RWPE1 (cell line): Measurements from ENCODE around the gene ZNF423.

ENCODE experiments used
- CTCF ChIA-PET: fragments of 350-600 bp; sonication (Branson Sonifier 250); formaldehyde crosslinking; extraction: SDS; loops from one replicate; lab custom pipeline; 2021; lab: Yijun Ruan, JAX
- POLR2A ChIA-PET: fragments of 400-600 bp; formaldehyde crosslinking; extraction: SDS; loops from one replicate; lab custom pipeline; 2020; ENCODE audit warnings: antibody characterized with exemption; ENCODE audit not compliant: low non-redundant PET; lab: Yijun Ruan, JAX
- DNase-seq: peaks from one replicate; pipeline ENCODE4 v3.0.0; 2012; ENCODE audit warnings: low spot score
- H3K27ac ChIP-seq: fragments of 450-650 bp; 2 replicates; pipeline ENCODE4 v1.5.1; 2017
- CTCF ChIP-seq: fragments of 450-650 bp; conservative IDR thresholded peaks from 2 replicates; pipeline ENCODE4 v1.5.1; 2017; ENCODE audit warnings: low read depth, mild to moderate bottlenecking

The ZNF423 gene

GRCh38 chr16:49899991-49900695 lies 44.2 kb upstream of the ZNF423 start:
- CTCF ChIA-PET: interaction anchor here (0.7 to 1.2 kb wide), 2 partner anchors 23 to 310 kb away, joined by 3 read pairs; no protein-coding TSS in a partner anchor
- H3K27ac ChIP-seq: no peak overlapping the region
- no peak for DNase-seq
- no peak for TF ChIP-seq CTCF
- POLR2A ChIA-PET: no interaction called here

- TF ChIP-seq CTCF: no peak
- POLR2A ChIA-PET: no interaction called here
- no peak overlapping the region for H3K27ac ChIP-seq
- CTCF ChIA-PET: no interaction called here
- no peak for DNase-seq
Measured at GRCh38 chr16:49896447-49896964, 40.6 kb upstream of the ZNF423 start.

- POLR2A ChIA-PET: no interaction called here
- no peak for DNase-seq
- CTCF ChIA-PET: interaction anchor here (0.6 to 0.7 kb wide), 2 partner anchors 24 to 82 kb away, joined by 3 read pairs; no protein-coding TSS in a partner anchor
- no peak for TF ChIP-seq CTCF
- H3K27ac ChIP-seq: no peak overlapping the region
Measured at GRCh38 chr16:49890876-49891275, 35.0 kb upstream of the ZNF423 start.

- peak; percentile 19 for DNase-seq
- CTCF ChIA-PET: no interaction called here
- TF ChIP-seq CTCF: no peak
- POLR2A ChIA-PET: no interaction called here
- H3K27ac ChIP-seq: no peak overlapping the region
Measured at GRCh38 chr16:49889725-49890397, 33.9 kb upstream of the ZNF423 start.

- no peak for DNase-seq
- no peak for TF ChIP-seq CTCF
- ChIA-PET POLR2A (no interaction called here), CTCF (interaction anchor here (0.5 kb wide), 1 partner anchor 478 kb away, joined by 3 read pairs; no protein-coding TSS in a partner anchor)
- H3K27ac ChIP-seq: no peak overlapping the region
Measured at GRCh38 chr16:49886554-49887094, 30.7 kb upstream of the ZNF423 start.
